GM21526 (cell line): ENCODE results near the gene IL17RD.
A peak's percentile ranks its signal among the peaks of the same experiment; 100 is the strongest.

Source experiments
- ATAC-seq: cut with Tn5 transposase; IDR thresholded peaks from one replicate; pipeline ENCODE4 v1.9.1; 2021; ENCODE audit warnings: moderate library complexity; ENCODE audit not compliant: unreplicated experiment, low FRiP score

IL17RD gene

DNA sequence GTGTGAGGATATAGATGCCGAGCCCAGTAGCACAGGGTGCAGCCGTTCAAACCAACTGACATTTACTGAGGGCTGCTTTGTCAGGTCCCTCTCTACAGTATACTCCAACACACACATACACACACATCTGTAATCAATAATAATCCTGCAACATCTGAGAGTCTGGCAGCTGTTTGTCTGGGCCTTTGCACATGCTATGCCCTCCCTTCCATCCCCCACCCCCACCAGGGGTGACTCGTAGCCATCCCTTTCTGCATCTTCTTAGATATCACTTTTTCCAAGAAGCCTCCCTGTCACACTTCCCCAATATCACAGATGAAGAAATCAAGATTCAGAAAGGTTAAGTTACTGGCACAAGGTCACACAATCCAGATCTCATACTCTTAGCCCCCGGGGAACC, 91.0 kb downstream of the IL17RD start:
- ATAC-seq, result no peak

DNA sequence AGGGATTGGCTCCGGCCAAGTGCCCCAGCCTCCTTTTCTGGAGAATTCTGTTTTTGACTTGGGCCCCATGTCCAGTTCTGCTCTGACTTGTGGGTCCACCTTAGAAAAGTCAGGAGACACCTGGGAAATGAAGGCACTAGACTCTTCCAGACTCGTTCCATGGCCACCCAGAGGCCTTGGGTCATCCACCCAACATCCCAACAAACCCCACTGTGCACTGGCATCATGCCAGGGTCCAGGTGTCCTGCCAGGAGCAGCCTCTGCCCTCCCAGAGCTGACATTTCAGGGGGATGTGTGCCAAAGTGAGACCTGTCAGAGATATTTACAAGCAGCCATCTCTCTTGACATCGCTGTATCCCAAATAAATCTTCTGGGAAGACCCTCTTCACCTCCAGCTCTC, 91.5 kb downstream of the IL17RD start:
- no peak for ATAC-seq

DNA sequence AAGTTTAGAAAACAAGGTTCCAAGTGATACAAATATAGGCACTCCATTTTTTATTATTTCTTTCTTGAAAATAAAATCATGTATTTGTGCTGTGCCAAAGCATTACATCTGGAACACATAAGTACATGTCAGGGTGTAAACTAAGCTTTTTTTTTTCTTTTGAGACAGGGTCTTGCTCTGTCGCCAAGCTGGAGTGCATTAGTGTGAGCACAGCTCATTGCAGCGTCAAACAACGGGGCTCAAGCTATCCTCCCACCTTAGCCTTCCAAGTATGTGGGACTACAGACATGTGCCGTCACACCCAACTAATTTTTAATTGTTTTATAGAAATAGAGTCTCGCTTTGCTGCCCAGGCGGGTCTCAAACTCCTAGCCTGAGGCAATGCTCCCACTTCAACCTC, 95.7 kb downstream of the IL17RD start:
- no peak for ATAC-seq

DNA sequence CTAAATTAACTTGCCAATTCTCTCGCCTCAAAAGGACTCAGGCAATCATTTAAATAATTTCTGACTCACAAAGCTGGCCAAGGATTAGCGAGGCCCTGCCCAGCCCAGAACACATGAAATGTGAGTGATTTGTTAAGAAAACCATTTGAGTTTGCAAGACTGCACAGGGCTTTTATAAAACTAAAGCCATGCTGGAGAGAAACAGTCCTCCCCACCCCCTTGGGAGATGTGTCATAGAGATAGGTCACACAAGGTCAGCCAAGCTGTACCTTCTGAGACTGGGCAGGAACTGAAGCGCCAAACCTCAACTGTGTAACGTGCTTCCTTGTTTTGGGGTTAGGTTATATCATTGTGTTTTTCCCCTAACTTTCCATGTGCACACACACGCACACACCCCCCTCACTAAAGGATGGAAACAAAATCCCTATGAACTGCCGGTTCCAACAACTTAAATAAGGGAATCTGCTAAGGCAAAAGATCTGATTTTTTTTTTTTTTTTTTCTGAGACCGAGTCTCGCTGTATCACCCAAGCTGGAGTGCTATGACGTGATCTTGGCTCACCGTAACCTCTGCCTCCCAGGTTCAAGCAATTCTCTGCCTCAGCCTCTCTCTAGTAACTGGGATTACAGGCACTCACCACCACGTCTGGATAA, 96.6 kb downstream of the IL17RD start:
- peak; percentile 98 for ATAC-seq

DNA sequence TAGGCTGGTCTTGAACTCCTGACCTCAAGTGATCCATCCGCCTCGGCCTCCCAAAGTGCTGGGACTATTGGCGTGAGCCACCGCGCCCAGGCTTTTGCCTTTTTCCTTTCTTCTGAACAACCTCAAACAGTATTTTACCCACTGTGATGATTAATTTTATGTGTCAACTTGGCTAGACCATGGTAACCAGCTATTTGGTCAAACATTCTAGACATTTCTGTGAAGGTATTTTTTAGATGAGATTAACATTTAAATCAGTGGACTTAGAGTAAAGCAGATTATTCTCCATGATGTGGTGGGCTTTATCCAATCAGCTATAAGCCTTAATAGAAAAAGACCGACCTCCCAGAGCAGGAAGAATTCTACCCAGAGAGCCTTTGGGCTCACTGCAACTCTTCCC, 98.7 kb downstream of the IL17RD start:
- ATAC-seq, result no peak

DNA sequence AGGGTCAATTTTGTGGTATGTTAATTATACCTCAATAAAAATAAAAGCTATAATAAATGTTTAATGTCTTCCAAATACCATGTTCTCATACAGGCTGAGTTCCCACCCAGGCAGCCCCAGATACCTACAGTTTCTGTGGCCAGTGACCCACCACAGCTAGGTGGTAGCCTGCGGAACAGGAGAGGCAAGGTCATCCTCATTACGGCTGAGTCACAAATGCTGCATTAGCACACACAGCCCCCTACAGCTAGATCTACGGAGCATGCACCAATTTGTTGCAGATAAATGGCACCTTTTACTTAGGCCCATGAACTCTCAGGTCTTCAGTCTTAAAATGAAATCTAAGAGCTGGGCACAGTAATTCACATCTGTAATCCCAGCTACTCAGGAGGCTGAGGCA, 99.6 kb downstream of the IL17RD start:
- ATAC-seq, result no peak

DNA sequence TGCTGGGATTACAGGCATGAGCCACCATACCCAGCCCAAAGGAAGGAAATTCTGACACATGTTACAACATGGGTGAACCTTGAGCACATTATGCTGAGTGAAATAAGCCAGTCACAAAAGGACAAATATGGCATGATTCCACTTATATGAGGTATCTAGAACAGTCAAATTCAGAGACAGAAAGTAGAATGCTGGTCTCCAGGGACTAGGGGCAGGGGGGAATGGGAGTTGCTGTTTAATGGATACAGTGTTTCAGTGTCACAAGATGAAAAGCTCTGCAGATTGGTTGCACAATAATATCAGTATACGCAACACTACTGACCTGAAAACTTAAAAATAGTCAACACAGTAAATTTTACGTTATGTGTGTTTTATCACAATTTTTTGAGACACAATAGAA, 100.6 kb downstream of the IL17RD start:
- ATAC-seq, result no peak

DNA sequence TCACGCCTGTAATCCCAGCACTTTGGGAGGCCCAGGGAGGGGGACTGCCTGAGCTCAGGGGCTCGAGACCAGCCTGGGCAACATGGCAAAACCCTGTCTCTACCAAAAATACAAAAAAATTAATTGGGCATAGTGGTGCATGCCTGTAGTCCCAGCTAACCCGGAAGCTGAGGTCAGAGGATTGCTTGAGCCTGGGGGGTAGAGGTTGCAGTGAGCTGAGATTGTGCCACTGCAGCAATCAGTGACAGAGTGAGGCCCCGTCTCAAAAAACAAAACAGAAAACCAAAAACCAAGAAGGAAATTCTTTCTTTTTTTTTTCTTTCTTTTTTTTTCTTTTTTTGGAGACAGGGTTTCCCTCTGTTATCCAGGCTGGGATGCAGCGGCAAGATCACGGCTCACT, 101.2 kb downstream of the IL17RD start:
- no peak for ATAC-seq

DNA sequence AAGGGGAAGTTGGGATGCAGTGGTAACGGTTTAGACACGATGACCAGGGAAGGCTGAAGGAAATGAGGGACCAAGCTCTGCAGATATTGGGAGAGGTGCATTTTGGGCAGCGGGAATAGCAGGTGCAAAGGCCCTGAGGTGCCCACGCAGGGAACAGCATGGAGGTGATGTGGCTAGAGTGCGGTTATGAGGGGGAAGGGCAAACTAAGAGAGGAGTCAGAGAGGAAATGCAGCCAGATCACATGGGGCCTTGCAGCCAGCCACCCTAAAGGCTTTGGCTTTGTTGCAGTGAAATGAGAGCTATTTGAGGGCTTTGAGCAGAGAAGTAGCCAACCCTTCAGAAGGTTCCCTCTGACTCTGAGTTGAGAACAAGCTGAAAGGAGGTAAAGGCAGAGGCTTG, 102.1 kb downstream of the IL17RD start:
- ATAC-seq, result no peak

DNA sequence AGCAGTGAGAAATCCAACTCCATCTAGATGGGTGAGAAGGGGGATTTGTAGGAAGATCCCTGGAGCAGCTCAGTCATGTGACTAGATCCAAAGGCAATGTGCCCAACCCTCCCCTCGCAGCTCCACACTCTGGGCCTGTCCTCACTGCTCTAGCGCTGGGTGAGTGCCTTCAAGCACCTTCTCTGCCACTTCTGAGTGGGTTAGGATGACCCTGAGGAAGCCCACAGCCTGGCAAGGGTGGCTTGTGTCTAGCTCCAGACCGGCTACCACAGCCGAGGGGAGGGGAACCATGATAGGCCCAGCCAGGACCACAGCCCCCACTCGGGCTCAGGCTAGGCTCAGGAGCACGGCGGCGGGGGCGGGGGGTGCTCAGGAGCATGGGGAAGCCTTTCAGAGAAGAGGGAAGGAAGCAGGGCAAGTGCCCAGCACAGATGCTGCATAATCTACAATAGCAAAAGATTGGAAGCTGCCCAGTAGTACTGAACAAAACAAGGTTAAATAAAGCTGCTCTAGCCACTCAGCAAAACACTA, 103.0 kb downstream of the IL17RD start:
- ATAC-seq, result no peak

DNA sequence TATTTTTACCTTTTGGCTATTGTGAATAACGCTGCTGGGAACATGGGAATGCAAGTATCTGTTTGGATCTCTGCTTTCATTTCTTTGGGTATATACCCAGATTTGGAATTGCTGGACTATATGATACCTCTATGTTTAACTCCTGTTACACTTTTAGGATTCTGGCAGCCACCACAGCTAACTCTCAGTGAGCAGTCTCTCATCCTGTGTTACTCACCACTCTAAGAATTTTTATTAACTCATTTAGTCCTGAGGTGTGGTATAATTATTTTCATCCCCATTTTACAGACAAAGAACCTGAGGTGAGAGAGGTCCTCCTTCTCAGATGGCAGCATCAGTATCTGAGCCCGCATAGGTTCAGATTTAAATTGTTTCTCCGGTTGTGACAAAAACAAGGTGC, 103.6 kb downstream of the IL17RD start:
- ATAC-seq, result no peak

DNA sequence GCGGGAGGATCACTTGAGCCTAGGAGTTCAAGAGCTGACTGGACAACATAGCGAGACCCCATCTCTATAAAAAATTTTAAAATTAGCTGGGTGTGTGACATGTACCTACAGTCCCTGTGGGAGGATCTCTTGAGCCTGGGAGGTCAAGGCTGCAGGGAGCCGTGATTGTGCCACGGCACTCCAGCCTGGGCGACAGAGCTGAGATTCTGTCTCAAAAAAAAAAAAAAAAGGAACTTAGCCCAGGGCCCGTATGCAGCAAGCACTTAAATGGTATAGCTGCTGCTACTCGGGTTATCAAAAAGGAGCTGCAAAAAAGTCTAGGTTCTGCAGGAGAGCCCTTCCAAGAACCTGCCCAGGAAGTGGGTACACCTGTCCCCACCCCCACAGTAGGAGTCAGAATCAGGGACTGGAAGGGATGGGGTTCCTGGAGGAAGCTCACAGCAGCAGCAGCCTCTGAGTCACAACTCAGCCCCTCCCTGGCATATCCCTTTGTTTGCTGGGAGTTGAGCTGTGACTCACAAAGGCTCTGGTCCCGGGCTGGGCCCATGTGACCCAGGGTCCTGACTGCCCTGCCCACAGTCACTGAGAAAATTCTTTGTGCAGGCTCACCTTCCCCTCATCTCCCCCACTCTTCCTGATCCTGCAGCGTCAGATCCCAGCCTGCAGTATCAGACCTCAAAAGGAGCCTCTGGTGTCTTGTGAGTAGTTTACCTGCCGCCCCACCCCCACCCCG, 104.9 kb downstream of the IL17RD start, which contains the start of gene SPATA12:
Gene SPATA12, plus strand, starts transcription at position 576 of the 733 bp plus-strand sequence. CDS start 13,031 bp downstream, outside the sequence.
- no peak for ATAC-seq

DNA sequence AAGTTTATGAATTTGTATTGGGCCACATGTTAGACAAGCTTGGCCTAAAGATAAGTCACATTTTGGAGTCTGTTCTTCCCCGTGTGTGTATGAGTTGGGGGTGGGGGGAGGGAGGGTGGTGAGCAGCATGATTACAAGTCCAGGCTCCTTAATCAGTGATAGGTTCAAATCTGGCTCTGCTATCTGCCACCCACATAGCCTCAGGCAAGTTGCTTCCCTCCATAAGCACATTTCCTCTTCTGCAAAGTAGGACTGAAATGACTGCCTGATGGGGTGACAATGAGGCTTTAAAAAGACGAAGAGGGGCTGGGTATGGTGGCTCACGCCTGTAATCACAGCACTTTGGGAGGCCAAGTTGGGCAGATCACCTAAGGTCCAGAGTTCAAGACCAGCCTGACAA, 105.7 kb downstream of the IL17RD start:
- ATAC-seq, result no peak

DNA sequence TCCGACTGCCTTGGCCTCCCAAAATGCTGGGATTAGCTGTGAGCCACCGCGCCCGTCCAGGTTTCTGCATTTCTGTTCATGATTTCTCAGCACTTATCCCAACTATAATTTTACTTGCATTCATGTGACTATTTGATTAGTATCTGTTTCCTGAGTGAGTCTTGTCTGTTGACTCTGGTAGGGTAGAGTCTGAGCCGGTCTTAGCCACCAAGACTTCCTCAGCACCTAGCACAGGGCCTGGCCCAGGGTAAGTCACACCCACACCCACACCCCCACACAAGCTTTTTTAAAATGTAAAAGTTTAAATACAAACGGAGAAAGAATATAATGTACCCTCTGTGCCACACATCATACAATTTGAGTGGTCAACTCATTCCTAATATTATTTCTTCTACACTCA, 107.8 kb downstream of the IL17RD start:
- no peak for ATAC-seq

DNA sequence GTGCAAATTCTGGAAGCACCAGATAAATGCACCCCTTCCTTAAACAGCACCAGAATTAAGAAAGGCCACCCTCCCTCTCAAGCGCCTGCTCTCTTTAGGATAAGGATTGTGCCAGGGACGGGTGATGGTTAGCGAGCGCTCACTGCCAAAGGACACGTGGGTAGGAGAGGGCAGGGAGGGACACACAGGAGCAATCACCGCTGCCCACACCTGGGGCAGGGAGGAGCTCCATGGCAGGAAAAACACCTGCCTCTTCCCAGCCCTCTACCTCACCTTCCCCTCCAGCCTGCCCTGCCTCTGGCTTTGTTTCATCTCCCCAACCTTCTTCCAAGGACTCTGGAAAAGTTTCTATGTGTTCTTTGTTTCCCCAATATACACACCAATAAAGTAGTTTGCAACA, 112.0 kb downstream of the IL17RD start:
- no peak for ATAC-seq

DNA sequence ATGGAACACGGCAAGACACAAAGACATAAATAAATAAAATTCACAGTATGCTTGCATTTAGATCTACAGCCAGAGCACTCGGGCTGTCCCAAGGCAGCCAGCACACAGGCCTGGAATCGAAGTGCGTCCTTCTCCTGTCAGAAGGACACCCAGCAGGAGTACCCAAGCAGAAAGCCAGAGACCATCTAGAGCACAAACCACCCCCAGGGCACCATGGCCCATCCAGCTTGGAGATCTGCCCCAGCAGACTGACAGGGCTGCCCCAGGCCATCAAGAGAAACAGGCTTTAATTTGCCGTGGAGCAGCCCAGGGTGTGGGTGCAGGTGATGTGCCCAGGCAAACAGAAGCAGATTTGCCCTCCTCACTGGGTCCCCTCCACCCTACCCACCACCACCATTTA, 112.5 kb downstream of the IL17RD start:
- ATAC-seq, result no peak

DNA sequence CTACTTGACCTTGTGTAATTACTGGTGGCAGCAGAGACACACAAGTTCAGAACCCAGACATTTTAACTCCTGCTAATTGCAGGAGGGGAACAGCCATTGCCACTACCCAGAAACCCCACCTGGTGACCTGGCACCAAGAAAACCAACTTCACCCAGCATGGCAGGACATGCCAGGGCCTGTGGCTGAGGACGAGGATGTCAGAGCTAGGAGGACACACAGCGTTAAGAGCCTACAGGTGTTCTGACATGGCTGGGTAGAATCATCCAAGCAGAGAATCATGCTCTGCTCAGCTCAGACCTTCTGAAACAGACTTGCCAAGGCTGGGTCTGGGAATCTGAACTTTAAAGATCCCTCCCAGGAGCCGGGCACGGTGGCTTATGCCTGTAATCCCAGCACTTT, 116.4 kb downstream of the IL17RD start:
- no peak for ATAC-seq

DNA sequence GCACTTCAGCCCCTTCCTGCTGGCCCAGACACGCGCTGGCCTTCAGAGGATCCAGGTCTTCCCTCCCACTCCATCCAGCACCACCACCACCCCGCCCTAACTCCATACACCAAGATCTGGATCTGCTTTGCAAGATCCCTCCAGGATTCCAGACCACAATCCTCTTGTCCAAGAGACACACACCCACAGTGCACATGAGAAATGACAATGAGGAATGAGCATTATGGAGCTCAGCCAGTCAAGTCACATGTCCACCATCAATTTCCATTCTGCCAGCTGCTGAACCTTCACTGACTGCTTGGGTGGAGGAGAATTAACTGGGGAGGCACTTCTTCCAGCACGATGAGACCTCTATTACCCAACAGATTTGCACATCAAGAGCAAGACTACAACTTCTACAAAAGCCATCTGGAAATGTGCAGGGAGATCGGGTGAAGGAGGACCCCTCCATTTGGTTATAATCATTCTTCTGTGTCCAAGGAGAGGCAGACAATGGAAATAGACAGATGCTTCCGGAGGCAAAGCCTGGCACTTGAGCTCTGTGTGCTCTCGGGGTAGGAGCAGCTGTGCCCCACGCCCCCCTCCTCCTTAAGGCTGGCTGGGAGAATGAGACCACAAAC, 117.0 kb downstream of the IL17RD start:
- ATAC-seq, result no peak

DNA sequence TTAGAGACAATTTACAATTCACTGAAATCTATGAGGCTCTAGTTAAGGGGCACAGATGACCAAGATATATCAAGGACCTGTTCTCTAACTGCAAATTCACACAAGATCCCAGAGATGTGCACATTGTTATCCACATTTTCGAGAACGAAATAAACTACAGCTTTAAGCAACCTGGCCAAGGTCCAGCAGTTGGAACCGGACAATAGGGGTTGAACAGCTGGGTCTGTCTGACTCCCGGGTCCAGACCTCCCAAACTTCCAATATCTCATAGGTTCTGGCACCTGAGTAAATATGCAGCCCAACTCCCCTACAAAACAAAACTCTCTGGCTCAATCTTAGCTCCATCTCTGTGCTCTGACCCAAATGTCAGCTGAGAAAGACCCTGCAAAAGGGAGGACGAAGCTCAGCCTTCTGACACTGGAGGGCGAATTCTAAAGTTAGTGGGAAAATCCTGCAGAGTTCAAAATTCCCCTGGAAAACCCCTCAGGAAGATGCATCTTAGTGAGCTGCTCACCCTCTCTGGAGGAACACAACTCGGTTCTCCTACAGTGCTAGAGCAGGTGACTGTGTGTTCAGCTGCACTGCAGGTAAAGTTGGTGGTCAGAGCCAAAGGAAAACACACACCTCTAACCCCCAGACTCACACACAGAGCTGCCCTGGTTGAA, 118.9 kb downstream of the IL17RD start:
- ATAC-seq, result no peak

DNA sequence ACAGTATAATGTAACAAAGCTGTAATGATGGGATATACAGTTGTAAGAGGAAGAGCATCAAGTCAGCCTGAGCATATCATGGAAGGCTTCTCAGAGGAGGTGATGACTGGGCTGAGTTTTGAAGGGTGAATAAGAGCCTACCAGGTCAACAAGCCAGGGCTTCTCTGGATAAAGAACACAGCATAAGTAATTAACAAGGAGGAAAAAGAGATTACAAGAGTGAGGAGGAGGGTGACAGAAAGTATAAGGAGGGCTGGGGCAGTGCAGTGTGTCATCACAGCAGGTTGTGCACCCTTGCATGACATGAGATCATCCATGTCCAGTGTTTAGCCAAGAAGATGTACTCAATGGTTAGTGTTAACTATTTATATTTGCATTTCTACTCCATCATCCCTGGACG, 121.6 kb downstream of the IL17RD start:
- ATAC-seq, result no peak

DNA sequence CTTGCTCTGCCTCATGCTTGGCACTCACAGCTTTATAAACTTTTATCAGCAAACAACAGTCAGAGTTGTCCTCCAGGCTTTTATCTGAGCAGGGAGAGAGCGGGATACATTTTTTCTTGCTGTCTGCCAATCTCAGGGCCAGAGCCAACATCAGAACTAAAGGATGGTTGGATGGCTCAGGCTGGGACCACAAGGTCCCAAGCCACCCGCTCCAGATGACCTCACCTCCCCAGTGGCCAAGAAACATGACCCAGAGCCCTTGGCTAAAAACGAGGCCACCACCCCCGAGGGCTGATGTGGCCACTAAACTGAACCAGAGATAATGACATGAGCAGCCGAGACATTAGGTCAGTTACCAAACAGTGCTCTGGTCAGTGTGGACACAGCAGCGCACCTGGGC, 123.5 kb downstream of the IL17RD start:
- no peak for ATAC-seq
